Mesangial cell (primary cell): ENCODE results near the gene UBE2D1. TPM values are rescaled to one million over a fixed set of nuclear protein-coding genes. Genes with fewer than 3 reads are reported as not detected.

Experiments used
- total RNA-seq: library from RNA; depleted of rRNA; stranded (reverse); fragments of >200 nt; gene quantifications from 2 replicates; pipeline ENCODE4 v1.2.3, GENCODE V29; 2015

Gene UBE2D1
- 10.5 and 11.4 TPM in 2 replicates for total RNA-seq

GRCh38 chr10:58334817-58335305 is at the start of gene UBE2D1:
TSS of gene UBE2D1 (plus strand) at chr10:58335006. CDS start at chr10:58335202, 196 bp downstream.

GRCh38 chr10:58384999-58385783 is 50.4 kb downstream of the UBE2D1 start, which contains the start of gene TFAM:
TSS of gene TFAM (plus strand) at chr10:58385410. CDS start at chr10:58385548, 138 bp downstream.

Other genes with a start within 250 kb of the UBE2D1 start
- 2.6 and 3.4 TPM in 2 replicates for gene IPMK, start 67.1 kb upstream of the UBE2D1 start, total RNA-seq
- 15.6 and 17.4 TPM in 2 replicates for gene CISD1, start 65.8 kb upstream of the UBE2D1 start, total RNA-seq
- gene TFAM, start 50.4 kb downstream of the UBE2D1 start, total RNA-seq, result 12.5 and 16.6 TPM in 2 replicates
- gene BICC1, start 177.9 kb downstream of the UBE2D1 start, total RNA-seq, result 68.8 and 186 TPM in 2 replicates